HepG2 (cell line): ENCODE measurements around the gene TYROBP. TPM values are rescaled to one million over a fixed set of nuclear protein-coding genes. Genes with fewer than 3 reads are reported as not detected.
A peak's percentile ranks its signal among the peaks of the same experiment; 100 is the strongest.

Source experiments
- ATAC-seq: fragments of 200-7000 bp; cut with Tn5 transposase; 3 replicates; pipeline ENCODE4 v1.9.1; 2020; ENCODE audit warnings: mild to moderate bottlenecking, moderate library complexity
- BruUV-seq: library from RNA; stranded (reverse); fragments of 400-500 nt; replicated peaks from 2 replicates; lab custom pipeline; 2021; lab: Mats Ljungman, UMichigan
- CTCF ChIA-PET: fragments of 300-600 bp; formaldehyde crosslinking; extraction: SDS; loops from one replicate; lab custom pipeline; 2021; ENCODE audit warnings: low total read pairs, inconsistent platforms, low intra/inter-chr PET ratio; lab: Yijun Ruan, JAX
- POLR2A ChIA-PET: fragments of 350-600 bp; sonication (Branson Sonifier 250); formaldehyde crosslinking; loops from one replicate; lab custom pipeline; 2020; ENCODE audit warnings: antibody characterized with exemption, inconsistent platforms; lab: Yijun Ruan, JAX
- DNase-seq: peaks from one replicate; pipeline ENCODE4 v3.0.0-alpha.2; 2015; ENCODE audit warnings: low spot score
- FAIRE-seq: peaks from 3 replicates; lab custom pipeline; 2011; peaks lifted over from hg19 to GRCh38; lab: Jason Lieb, UNC
- H2AFZ ChIP-seq: one replicate; pipeline ENCODE4 v1.6.1; 2011; ENCODE audit warnings: low read length, inconsistent platforms
- H3K27ac ChIP-seq: fragments of 300-600 bp; 3 replicates; pipeline ENCODE4 v1.8.0; 2011; ENCODE audit warnings: mixed run types, mild to moderate bottlenecking, mixed read lengths, low read length, inconsistent platforms; ENCODE audit not compliant: insufficient read depth; ENCODE audit errors: extremely low read length
- H3K27me3 ChIP-seq, 2 experiments: fragments of 200-600 bp in 1 of 2; 2 replicates in 1 of 2; 3 replicates in 1 of 2; pipeline versions ENCODE4 v1.6.0 to v1.8.0; 2011; ENCODE audit warnings: low read length in 2 of 2, mild to moderate bottlenecking in 2 of 2, moderate library complexity in 2 of 2, inconsistent platforms in 1 of 2; ENCODE audit not compliant: insufficient read depth in 2 of 2, control insufficient read depth in 1 of 2
- H3K36me3 ChIP-seq, 2 experiments: fragments of 200-600 bp in 1 of 2; replicated peaks in 1 of 2; 2 replicates in 1 of 2; 3 replicates in 1 of 2; pipeline versions ENCODE4 v1.5.1 to v1.8.0; 2011; ENCODE audit warnings: low read length in 2 of 2, inconsistent platforms in 1 of 2; ENCODE audit not compliant: insufficient read depth in 2 of 2, control insufficient read depth in 1 of 2
- H3K4me1 ChIP-seq: 2 replicates; pipeline ENCODE4 v1.5.1; 2012; ENCODE audit warnings: low read length, inconsistent platforms; ENCODE audit not compliant: insufficient read depth
- H3K4me2 ChIP-seq: 2 replicates; pipeline ENCODE4 v1.6.0; 2011; ENCODE audit warnings: low read depth, low read length, inconsistent platforms
- H3K4me3 ChIP-seq, 3 experiments: fragments of 200-600 bp in 1 of 3; sonication (generic), shearing (Covaris generic) in 1 of 3; replicated peaks in 1 of 3; 2 replicates each; pipeline ENCODE4 v1.5.1; 2011 to 2016; ENCODE audit warnings: low read length in 3 of 3, inconsistent platforms in 2 of 3, low read depth in 2 of 3, mild to moderate bottlenecking in 2 of 3, control low read depth in 1 of 3, mixed read lengths in 1 of 3; ENCODE audit not compliant: insufficient read depth in 1 of 3
- H3K79me2 ChIP-seq: one replicate; pipeline ENCODE4 v1.6.1; 2011; ENCODE audit warnings: low read length, inconsistent platforms; ENCODE audit not compliant: insufficient read depth
- H3K9ac ChIP-seq: 2 replicates; pipeline ENCODE4 v1.6.0; 2011; ENCODE audit warnings: mild to moderate bottlenecking, low read depth, low read length, inconsistent platforms; ENCODE audit not compliant: insufficient read depth
- H3K9me3 ChIP-seq: 2 replicates; pipeline ENCODE4 v1.5.1; 2012; ENCODE audit warnings: mild to moderate bottlenecking, low read length
- H4K20me1 ChIP-seq: 2 replicates; pipeline ENCODE4 v1.6.0; 2011; ENCODE audit warnings: inconsistent platforms, mild to moderate bottlenecking, low read length, moderate library complexity; ENCODE audit not compliant: insufficient read depth
- FOXK2 ChIP-seq: fragments of 450-650 bp; IDR thresholded peaks from 2 replicates; pipeline ENCODE4 v1.6.1; 2016
- HNF4A ChIP-seq: sonication (generic); formaldehyde crosslinking; IDR thresholded peaks from 2 replicates; pipeline ENCODE4 v1.4.0; 2020; ENCODE audit warnings: missing genetic modification reagents
- MXI1 ChIP-seq: IDR thresholded peaks from 3 replicates; pipeline ENCODE4 v1.6.1; 2012; ENCODE audit warnings: low read depth, low read length, inconsistent platforms, borderline replicate concordance
- NR2F1 ChIP-seq, 2 experiments: fragments of 450-650 bp in 1 of 2; formaldehyde crosslinking in 1 of 2; IDR thresholded peaks; 2 replicates each; pipeline versions ENCODE4 v1.5.0 to v1.6.1; 2016 to 2020; ENCODE audit warnings: mild to moderate bottlenecking in 1 of 2, missing compliant biosample characterization in 1 of 2, missing genetic modification reagents in 1 of 2, moderate library complexity in 1 of 2
- NR2F6 ChIP-seq, 2 experiments: IDR thresholded peaks; 2 replicates each; pipeline ENCODE4 v1.6.1; 2016; ENCODE audit warnings: antibody characterized with exemption in 1 of 2, mild to moderate bottlenecking in 1 of 2
- STAG1 ChIP-seq: sonication (generic); formaldehyde crosslinking; IDR thresholded peaks from 2 replicates; pipeline ENCODE4 v1.4.0; 2020; ENCODE audit warnings: missing genetic modification reagents
- ZNF446 ChIP-seq: sonication (generic); formaldehyde crosslinking; IDR thresholded peaks from 2 replicates; pipeline ENCODE4 v1.5.0; 2020; ENCODE audit warnings: mild to moderate bottlenecking, missing genetic modification reagents
- WGBS: methylation state at CpG from one replicate; pipeline ENCODE4 v1.1.6; 2017; ENCODE audit warnings: low lambda C conversion rate; 5-methylcytosine and 5-hydroxymethylcytosine counted together
- in situ Hi-C: cut with HindIII; loops from 2 replicates; pipeline ENCODE4 v1.10.0; 2017; ENCODE audit warnings: low pct_unique_long_range_greater_than_20kb; ENCODE audit not compliant: extremely low pct_ligation_motif_present
- intact Hi-C: fragments of 100-400 bp; cut with micrococcal nuclease; formaldehyde crosslinking; loops from one replicate; pipeline ENCODE4 v1.10.0; 2022; ENCODE audit not compliant: unreplicated experiment
- polyA plus RNA-seq, 8 experiments: library from polyadenylated mRNA; depleted of rRNA in 3 of 8; stranded (reverse) in 7 of 8; unstranded in 1 of 8; fragments of >200 nt; fragmentation: Illumina TruSeq in 4 of 8; extraction: Trizol in 4 of 8; gene quantifications; 2 replicates each; pipeline versions ENCODE4 v1.2.1 to v1.2.3, GENCODE V29; 2011 to 2016; ENCODE audit warnings: low read depth in 4 of 8, missing spikeins in 1 of 8, mixed read lengths in 1 of 8; ENCODE audit not compliant: insufficient read depth in 1 of 8
- total RNA-seq, 5 experiments: library from RNA; depleted of rRNA; stranded (reverse); fragments of >200 nt; fragmentation: Illumina TruSeq; extraction: Trizol; gene quantifications; 2 replicates each; pipeline ENCODE4 v1.2.3, GENCODE V29; 2016; ENCODE audit warnings: low read depth in 1 of 5
- TF ChIP-seq, protein P1 (sequence below): sonication (generic); formaldehyde crosslinking; IDR thresholded peaks from 2 replicates; pipeline ENCODE4 v1.5.1; 2020; ENCODE audit warnings: missing genetic modification reagents, mild to moderate bottlenecking, borderline replicate concordance

Gene TYROBP
- total and polyA plus RNA-seq, 2 of the 13 experiments (the other 11 are each of a cell fraction or from before 2014, with no cell fraction given), result not detected

DNA sequence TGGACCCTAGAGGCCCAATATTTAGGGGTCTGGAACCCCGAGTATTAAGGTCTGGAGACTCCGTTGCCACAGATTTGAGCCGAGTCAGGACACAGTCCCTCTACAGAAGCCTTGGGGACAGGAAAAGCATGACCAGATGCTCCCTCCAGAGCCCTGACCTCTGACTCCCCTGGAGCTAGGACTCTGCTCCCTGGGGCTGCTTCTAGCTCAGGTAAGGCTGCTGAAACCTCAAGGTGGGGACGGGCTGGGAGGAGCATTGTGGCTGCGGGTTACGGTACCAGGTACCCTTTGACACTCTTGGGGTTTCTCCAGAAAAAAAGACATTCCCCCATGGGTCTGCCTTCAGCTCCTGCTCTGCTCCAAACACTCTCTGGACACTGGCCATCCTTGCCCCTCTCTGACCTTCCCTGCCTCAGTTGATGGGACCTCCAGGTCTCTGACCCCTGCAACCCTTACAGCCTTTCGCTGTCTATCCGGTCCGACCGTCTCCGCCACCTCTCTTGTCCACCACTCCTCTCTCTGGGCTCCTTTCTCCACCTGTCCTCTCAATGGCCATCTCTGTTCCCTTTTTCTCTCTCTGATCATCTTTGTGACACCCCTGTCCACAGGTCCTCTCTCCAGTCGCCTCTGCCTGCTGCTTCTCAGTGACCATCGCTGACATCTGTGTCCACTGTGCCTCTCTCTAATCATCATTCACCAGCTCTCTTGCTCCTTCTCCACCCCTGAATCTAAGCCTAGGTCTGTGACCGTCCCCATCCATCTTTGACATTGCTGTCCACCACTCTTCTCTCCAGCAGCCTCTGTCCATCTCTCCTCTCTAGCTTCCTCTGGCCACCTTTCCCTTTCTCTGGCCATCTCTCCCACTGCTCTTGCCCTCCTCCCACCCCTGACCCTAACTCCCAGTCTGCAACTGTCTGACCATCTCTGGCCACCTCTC lies 29.5 kb upstream of the TYROBP start:
- H3K79me2 ChIP-seq, result no peaks in the 10 kb centered on the region
- no peaks in the 10 kb centered on the region; a peak in 1 of 5 replicates for H3K27me3 ChIP-seq
- DNase-seq, result no peak
- CTCF ChIA-PET, result no interaction called here
- 18% methylated on average over 10 of the region's 14 CpGs for WGBS
- TF ChIP-seq NR2F6 (IDR thresholded peaks at IDR 0.05) (peak; percentile 46), NR2F6 (CRISPR knock-in tag; IDR thresholded peaks at IDR 0.05) (peak; percentile 34; the same call in 1 of the 2 replicates), STAG1 (CRISPR knock-in tag) (no peak), FOXK2 (0 out of 2 replicates have a peak, but pooled peaks have one; percentile 1), HNF4A (CRISPR knock-in tag) (0 out of 2 replicates have a peak, but pooled peaks have one; percentile 4), ZNF446 (CRISPR knock-in tag) (no peak), MXI1 (no peak), NR2F1 (CRISPR knock-in tag; IDR thresholded peaks at IDR 0.05) (peak in 1 of 2 experiments; percentile 49; a peak in 1 of 4 replicates)
- TF ChIP-seq, protein P1, sequence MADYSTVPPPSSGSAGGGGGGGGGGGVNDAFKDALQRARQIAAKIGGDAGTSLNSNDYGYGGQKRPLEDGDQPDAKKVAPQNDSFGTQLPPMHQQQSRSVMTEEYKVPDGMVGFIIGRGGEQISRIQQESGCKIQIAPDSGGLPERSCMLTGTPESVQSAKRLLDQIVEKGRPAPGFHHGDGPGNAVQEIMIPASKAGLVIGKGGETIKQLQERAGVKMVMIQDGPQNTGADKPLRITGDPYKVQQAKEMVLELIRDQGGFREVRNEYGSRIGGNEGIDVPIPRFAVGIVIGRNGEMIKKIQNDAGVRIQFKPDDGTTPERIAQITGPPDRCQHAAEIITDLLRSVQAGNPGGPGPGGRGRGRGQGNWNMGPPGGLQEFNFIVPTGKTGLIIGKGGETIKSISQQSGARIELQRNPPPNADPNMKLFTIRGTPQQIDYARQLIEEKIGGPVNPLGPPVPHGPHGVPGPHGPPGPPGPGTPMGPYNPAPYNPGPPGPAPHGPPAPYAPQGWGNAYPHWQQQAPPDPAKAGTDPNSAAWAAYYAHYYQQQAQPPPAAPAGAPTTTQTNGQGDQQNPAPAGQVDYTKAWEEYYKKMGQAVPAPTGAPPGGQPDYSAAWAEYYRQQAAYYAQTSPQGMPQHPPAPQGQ, result no peak
- TF ChIP-seq, all 625 proteins: peak for 4
- peaks cover 43% of the 10 kb centered on the region for H3K4me1 ChIP-seq
- intact Hi-C loops (loop anchor here (5.0 kb wide), 1 partner anchor 35 kb away; the partner anchor contains the start of genes HCST and NFKBID), in situ Hi-C loops (loop anchor here (10.0 kb wide), 1 partner anchor 53 kb away; no protein-coding TSS in a partner anchor)
- peak overlapping the region; percentile 84 for H3K4me2 ChIP-seq
- H3K36me3 ChIP-seq, result no peaks in the 10 kb centered on the region; a peak in 1 of 5 replicates
- H2AFZ ChIP-seq, result no peak overlapping the region
- H3K9ac ChIP-seq, result peak overlapping the region; percentile 79; the same call in 1 of the 2 replicates
- POLR2A ChIA-PET, result no interaction called here
- ATAC-seq (peak; percentile 56), FAIRE-seq (no peak)
- H3K4me3 ChIP-seq, result peak overlapping the region; percentile 73 to 84 (median 74)
- H4K20me1 ChIP-seq, result 0 out of 2 replicates have a peak, but pooled peaks cover 8% of the 10 kb centered on the region
- no peak overlapping the region for H3K27ac ChIP-seq
- BruUV-seq, result no TSS peak
- H3K9me3 ChIP-seq, result no peaks in the 10 kb centered on the region
